NCI-H2107 treated with DMSO at 0.1 percent for 48 hours (cell line): ENCODE results near the gene FLNB.
"Not testable (repeated sequence)": the region's sequence is repeated elsewhere in the genome, so short reads cannot be mapped to it uniquely, and the experiment has no call there.

Source experiments
- DNase-seq: peaks from one replicate; lab custom pipeline; 2025; ENCODE audit not compliant: unreplicated experiment; lab: John Stamatoyannopoulos, UW

Gene FLNB

DNA sequence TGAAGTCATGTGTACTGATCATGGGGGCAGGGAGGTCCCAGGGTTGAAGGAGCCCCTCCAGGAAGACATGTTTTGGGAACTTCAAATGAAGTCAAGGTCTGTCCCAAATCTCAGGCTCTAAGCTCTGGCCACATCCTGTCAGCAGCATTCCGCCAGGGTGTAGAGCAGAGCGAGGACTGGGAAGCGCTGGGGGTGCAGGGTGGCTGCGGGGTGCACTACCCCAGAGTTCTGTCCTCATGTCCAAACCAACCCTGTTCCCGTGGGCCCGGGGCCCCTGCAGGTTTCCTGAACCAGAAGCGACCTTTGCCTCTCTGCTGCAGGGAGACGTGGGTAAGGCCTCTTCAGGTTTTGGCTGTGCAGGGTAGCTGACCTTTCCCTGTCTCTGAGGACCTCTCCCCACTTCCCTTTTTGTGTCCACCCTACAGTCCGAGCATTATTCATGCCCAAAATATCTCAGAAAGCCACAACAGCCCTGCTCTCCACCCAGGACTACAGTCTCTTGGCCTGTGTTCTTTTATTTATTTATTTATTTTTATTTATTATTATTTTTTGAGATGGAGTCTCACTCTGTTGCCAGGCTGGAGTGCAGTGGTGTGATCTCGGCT lies 26.6 kb upstream of the FLNB start:
- no peak for DNase-seq

GRCh38 chr3:57982561-57983243 lies 25.5 kb upstream of the FLNB start:
- DNase-seq, result no peak

DNA sequence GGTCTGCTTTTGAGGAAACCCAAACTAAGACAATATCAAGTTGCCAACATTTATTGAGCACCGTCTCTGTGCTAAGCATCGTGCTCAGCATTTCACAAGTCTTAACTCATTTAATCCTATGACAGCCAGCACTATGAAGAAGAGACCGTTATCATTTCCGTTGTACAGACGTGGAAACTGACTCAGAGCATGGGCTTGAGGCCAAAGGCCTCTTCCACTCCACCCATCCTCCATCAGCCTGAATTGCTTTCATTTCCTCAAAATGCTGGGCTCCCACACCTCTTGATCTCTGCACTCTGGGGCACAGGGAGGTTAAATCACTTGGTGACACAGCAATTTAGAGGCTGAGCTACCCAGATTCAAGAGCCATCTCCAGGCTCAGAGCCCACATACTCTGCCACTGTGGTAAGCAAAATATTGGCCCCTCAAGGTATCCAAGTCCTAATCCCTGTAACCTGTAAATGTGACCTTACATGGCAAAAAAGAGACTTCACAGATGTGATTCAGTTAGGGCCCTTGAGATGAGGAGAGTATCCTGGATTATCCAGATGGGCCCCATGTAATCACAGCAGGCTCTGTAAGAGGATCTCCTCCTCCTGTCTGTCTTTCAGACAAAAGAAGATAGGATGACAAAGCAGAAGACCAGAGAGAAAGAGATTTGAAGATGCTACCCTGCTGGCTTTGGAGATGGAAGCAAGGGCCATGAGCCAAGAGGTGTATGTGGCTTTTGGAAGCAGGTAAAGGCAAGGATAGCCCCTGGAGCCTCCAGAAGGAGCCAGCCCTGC lies 24.3 kb upstream of the FLNB start:
- no peak for DNase-seq

DNA sequence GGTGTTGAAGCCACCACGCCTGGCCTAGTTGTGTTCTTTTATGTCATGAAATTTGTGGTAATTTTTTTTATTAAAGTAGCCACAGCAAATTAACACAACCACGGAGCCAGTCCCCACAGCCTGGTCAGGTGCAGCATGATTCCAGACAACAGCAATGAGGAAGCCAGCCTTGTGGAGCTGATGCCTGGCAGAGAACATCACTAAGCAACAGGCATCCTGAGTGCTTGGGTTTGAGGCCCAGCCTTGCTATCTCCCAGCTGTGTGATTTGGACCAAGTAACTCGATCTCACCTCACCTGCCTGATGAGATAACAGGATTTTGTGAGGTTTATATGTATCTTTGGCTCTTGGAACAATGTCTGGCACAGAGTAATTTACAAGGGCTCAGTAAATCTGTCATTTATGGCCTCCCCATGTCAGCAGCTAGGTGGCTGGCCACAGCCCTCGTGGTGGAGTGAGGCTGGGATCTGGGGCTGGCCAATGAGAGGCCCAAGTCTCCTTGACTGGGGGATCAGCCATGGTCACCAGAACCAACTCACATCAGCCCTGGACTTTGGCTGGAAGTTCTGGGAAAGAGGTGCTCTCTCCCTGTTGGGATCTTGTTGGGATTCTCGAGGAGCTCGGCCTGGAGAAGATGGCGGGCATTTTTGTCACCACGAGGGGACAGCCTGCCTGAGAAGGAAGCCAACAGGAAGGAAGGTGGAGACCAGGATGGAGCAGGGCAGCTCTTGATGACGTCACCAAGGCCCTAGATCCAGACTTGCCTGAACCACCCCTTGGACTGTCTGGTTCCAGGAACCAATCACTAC lies 22.8 kb upstream of the FLNB start:
- DNase-seq, result no peak

DNA sequence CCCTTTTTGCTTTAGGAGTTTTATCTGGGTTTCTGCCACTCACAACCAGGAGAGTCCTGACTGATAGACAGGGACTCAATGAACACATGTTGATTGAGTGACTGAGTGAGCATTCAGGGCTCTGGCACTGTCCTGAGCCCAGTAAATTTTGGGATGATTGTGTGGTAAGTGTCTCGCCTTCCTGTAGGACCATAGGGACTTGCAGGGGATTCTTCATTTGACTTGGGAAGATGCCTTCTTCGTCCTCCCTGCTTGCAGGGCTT lies 22.3 kb upstream of the FLNB start:
- DNase-seq, result no peak

- DNase-seq, result no peak
Observed at GRCh38 chr3:57986261-57986660, 22.0 kb upstream of the FLNB start.

GRCh38 chr3:57989198-57989597 lies 19.0 kb upstream of the FLNB start:
- not testable (repeated sequence) for DNase-seq

GRCh38 chr3:57989646-57990045 lies 18.6 kb upstream of the FLNB start:
- no peak for DNase-seq

DNA sequence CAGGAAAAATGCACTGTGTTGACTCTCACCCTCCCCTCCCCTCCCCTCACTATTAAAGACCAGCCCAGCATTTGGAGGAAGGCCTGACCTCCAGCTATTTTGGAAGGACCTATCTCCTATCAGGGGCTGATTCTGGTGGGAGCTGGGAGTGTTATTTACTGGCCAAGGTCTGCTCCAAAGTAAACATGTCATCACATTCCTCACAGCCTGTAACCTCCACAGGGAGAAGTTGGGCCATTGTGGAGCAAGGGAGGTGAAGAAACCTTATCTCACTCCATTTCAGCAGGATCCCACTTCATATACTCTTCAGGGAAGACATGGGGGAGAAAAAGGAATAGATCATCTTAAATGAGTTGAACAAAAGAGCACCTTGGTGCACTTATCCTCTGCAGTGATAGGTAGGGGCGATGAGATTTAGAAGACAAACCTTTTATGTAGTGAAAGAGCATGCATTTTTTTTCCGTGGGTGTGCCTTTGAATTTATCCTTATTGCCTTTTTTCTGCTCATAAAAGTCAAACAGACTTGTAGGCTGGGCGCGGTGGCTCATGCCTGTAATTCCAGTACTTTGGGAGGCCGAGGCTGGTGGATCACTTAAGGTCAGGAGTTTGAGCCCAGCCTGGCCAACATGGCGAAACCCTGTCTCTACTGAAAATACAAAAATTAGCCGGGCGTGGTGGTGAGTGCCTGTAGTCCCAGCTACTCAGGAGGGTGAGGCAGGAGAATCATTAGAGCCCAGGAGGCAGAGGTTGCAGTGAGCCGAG lies 15.6 kb upstream of the FLNB start:
- DNase-seq, result no peak

- DNase-seq, result no peak
Observed at GRCh38 chr3:57998366-57999283, 9.6 kb upstream of the FLNB start.

DNA sequence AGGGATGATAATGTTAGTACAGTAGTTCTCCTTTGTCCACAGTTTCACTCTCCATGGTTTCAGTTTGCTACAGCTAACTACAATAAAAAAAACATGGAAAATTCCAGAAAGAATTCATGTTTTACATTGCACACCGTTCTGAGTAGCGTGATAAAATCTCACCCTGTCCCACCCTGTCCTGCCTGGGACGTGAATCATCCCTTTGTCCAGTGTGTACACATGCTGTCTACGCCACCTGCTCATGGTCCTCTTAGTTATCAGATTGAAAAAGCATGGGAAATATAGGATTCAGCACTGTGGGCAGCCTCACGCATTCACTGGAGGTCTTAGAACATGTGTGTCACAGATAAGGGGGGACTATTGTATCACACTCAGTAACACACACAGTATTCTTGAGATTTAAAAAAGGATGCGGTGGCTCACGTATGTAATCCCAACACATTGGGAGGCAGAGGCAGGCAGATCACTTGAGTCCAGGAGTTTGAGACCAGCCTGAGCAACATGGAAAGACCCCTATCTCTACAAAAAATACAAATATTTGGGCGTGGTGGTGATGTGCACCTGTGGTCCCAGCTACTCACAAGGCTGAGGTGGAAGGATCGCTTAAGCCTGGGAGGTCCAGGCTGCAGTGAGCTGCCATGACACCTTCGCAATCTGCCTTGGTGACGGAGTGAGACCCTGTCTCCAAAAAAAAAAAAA lies 8.7 kb upstream of the FLNB start:
- DNase-seq, result no peak

GRCh38 chr3:58000306-58001085 lies 7.7 kb upstream of the FLNB start:
- no peak for DNase-seq

- DNase-seq, result no peak
Observed at GRCh38 chr3:58001086-58001467, 7.1 kb upstream of the FLNB start.

DNA sequence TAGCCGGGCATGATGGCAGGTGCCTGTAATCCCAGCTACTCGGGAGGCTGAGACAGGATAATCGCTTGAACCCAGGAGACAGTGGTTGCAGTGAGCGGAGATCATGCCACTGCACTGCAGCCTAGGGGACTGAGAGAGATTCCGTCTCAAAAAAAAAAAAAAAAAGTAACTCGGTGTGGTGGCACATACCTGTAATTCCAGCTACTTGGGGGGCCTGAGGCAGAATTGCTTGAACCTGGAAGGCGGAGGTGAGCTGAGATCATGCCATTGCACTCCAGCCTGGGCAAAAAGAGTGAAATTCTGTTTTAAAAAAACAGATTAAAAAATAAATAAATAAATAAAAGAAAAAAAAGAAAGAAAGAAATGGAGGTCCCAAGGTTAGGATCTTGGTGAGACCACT lies 6.2 kb upstream of the FLNB start:
- DNase-seq, result no peak

- no peak for DNase-seq
Observed at GRCh38 chr3:58003093-58003492, 5.1 kb upstream of the FLNB start.

GRCh38 chr3:58004973-58005372 lies 3.2 kb upstream of the FLNB start:
- DNase-seq, result no peak

GRCh38 chr3:58005669-58006068 lies 2.6 kb upstream of the FLNB start:
- no peak for DNase-seq

DNA sequence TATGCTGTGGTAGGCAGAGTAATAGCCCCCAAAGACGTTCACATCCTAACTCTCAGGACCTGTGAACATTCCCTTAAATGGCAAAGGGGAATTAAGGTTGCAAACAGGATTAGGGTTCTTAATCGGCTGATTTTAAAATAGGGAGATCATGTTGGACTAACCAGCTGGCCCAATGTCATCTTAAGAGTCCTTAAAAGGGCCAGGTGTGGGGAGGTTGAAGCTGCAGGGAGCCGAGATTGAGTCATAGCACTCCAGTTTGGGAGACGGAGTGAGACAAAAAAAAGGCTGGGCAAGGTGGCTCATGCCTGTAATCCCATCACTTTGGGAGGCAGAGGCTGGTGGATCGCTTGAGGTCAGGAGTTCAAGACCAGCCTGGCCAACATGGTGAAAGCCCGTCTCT lies 1.6 kb upstream of the FLNB start:
- DNase-seq, result peak; percentile 19
